Measurements from ENCODE around the gene CENPH. TPM values are rescaled to one million over a fixed set of nuclear protein-coding genes. Genes with fewer than 3 reads are reported as not detected.
"Not testable (repeated sequence)": the region's sequence is repeated elsewhere in the genome, so short reads cannot be mapped to it uniquely, and the experiment has no call there.

Gene CENPH
- total and polyA plus RNA-seq, 2 experiments from 2014 or later: 3.7 to 10.8 TPM

GRCh38 chr5:69231851-69232250 is 42.5 kb downstream of the CENPH start:
- WGBS (ENCODE audit: low lambda C conversion rate, missing lambda C conversion rate): 95% methylated on average over 2 of the region's 2 CpGs
- Histone ChIP-seq H4K20me1 (ENCODE audit: insufficient read depth, poor library complexity, severe bottlenecking) (no peaks in the 10 kb centered on the region), H3K36me3 (replicated peaks; ENCODE audit: insufficient read depth, low read depth) (no peaks in the 10 kb centered on the region), H3K9me2 (replicated peaks; ENCODE audit: insufficient read depth) (no peaks in the 10 kb centered on the region), H3K9me3 (ENCODE audit: low read depth) (no peaks in the 10 kb centered on the region), H3K4me3 (no peak overlapping the region), H3K27me3 (no peaks in the 10 kb centered on the region), H3K4me2 (no peak overlapping the region), H3K4me1 (ENCODE audit: insufficient read depth) (peaks cover 16% of the 10 kb centered on the region), H3K27ac (no peak overlapping the region), H2AFZ (no peak overlapping the region), H3K79me2 (peaks cover 21% of the 10 kb centered on the region)
- DNase-seq (ENCODE audit: low spot score): no peak
- TF ChIP-seq EZH2 (IDR thresholded peaks at IDR 0.05; ENCODE audit: borderline replicate concordance) (no peak), EZH2phosphoT487 (IDR thresholded peaks at IDR 0.05; ENCODE audit: low read depth, severe bottlenecking, unreplicated experiment) (no peak), CTCF (IDR thresholded peaks at IDR 0.05; ENCODE audit: poor library complexity) (no peak)

- H4K20me1 ChIP-seq (ENCODE audit: insufficient read depth, poor library complexity, severe bottlenecking): no peaks in the 10 kb centered on the region
- H3K9me2 ChIP-seq (replicated peaks; ENCODE audit: insufficient read depth): no peaks in the 10 kb centered on the region
- under 1% methylated on average over 46 of the region's 49 CpGs for WGBS (ENCODE audit: low lambda C conversion rate, missing lambda C conversion rate)
- peak within 1 kb of the TSS; percentile 85 for H2AFZ ChIP-seq
- no peak for TF ChIP-seq CTCF (IDR thresholded peaks at IDR 0.05; ENCODE audit: poor library complexity)
- TF ChIP-seq EZH2 (IDR thresholded peaks at IDR 0.05; ENCODE audit: borderline replicate concordance): no peak
- peak within 1 kb of the TSS; percentile 76 for H3K27ac ChIP-seq
- peaks cover 47% of the 10 kb centered on the region for H3K79me2 ChIP-seq
- H3K4me3 ChIP-seq: peak within 1 kb of the TSS; percentile 68
- no peaks in the 10 kb centered on the region for H3K36me3 ChIP-seq (replicated peaks; ENCODE audit: insufficient read depth, low read depth)
- DNase-seq (ENCODE audit: low spot score): peak; percentile 97
- H3K9me3 ChIP-seq (ENCODE audit: low read depth): no peaks in the 10 kb centered on the region
- peak within 1 kb of the TSS; percentile 84 for H3K4me2 ChIP-seq
- peaks cover 16% of the 10 kb centered on the region for H3K4me1 ChIP-seq (ENCODE audit: insufficient read depth)
- H3K27me3 ChIP-seq: no peaks in the 10 kb centered on the region
Observed at GRCh38 chr5:69234457-69235268, 45.3 kb downstream of the CENPH start, which contains the start of gene CDK7. Gene CDK7, plus strand, starts transcription at chr5:69234886. Its CDS starts 90 bp downstream, at chr5:69234976.

GRCh38 chr5:69236733-69237132 is 47.4 kb downstream of the CENPH start:
- H3K36me3 ChIP-seq (replicated peaks; ENCODE audit: insufficient read depth, low read depth); H2AFZ ChIP-seq; H3K4me3 ChIP-seq; H3K9me3 ChIP-seq (ENCODE audit: low read depth); H4K20me1 ChIP-seq (ENCODE audit: insufficient read depth, poor library complexity, severe bottlenecking); H3K9me2 ChIP-seq (replicated peaks; ENCODE audit: insufficient read depth); DNase-seq (ENCODE audit: low spot score); H3K27ac ChIP-seq; H3K27me3 ChIP-seq: not testable (repeated sequence)
- H3K4me1 ChIP-seq (ENCODE audit: insufficient read depth): peaks cover 16% of the 10 kb centered on the region
- 95% methylated on average over 9 of the region's 9 CpGs for WGBS (ENCODE audit: low lambda C conversion rate, missing lambda C conversion rate)
- H3K4me2 ChIP-seq: peak overlapping the region; percentile 82
- H3K79me2 ChIP-seq: peaks cover 68% of the 10 kb centered on the region

- no peak overlapping the region for H2AFZ ChIP-seq
- peak overlapping the region; percentile 21 for H3K4me2 ChIP-seq
- DNase-seq (ENCODE audit: low spot score): no peak
- peaks cover 79% of the 10 kb centered on the region for H3K79me2 ChIP-seq
- H3K9me3 ChIP-seq (ENCODE audit: low read depth): no peaks in the 10 kb centered on the region
- H3K27ac ChIP-seq: no peak overlapping the region
- 73% methylated on average over 3 of the region's 3 CpGs for WGBS (ENCODE audit: low lambda C conversion rate, missing lambda C conversion rate)
- no peaks in the 10 kb centered on the region for H3K36me3 ChIP-seq (replicated peaks; ENCODE audit: insufficient read depth, low read depth)
- H4K20me1 ChIP-seq (ENCODE audit: insufficient read depth, poor library complexity, severe bottlenecking): no peaks in the 10 kb centered on the region
- no peaks in the 10 kb centered on the region for H3K27me3 ChIP-seq
- no peak for TF ChIP-seq EZH2phosphoT487 (IDR thresholded peaks at IDR 0.05; ENCODE audit: low read depth, severe bottlenecking, unreplicated experiment)
- TF ChIP-seq EZH2 (IDR thresholded peaks at IDR 0.05; ENCODE audit: borderline replicate concordance): no peak
- TF ChIP-seq CTCF (IDR thresholded peaks at IDR 0.05; ENCODE audit: poor library complexity): no peak
- peaks cover 16% of the 10 kb centered on the region for H3K4me1 ChIP-seq (ENCODE audit: insufficient read depth)
- H3K4me3 ChIP-seq: no peak overlapping the region
- no peaks in the 10 kb centered on the region for H3K9me2 ChIP-seq (replicated peaks; ENCODE audit: insufficient read depth)
Observed at GRCh38 chr5:69237877-69238276, 48.5 kb downstream of the CENPH start.

Data from hepatocyte (in vitro differentiated cells).